NCI-H187 (cell line): ENCODE results near the gene TACR1.

Source experiments
- DNase-seq, 2 experiments: peaks; one replicate each; lab custom pipeline; 2025; lab: John Stamatoyannopoulos, UW

The TACR1 gene

DNA sequence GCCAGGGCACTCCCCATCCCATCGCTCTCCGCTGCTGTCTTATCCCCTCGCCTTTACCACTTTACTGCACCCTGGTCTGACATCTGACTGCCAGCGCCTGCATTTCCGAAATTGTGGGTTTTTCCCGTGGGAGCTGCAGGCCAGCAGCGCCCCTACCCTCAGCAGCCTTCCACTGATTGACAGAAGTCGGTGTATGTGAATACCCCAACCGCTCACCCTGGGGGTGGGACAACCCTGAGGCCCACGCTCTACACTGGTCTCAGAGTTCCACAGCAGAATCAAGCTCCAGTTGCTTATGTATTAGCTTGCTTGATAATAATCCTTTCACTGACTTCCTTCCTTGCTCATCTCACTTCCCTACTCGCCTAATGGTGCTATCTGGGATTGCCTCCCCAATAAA lies 178.8 kb downstream of the TACR1 start:
- no peak for DNase-seq

DNA sequence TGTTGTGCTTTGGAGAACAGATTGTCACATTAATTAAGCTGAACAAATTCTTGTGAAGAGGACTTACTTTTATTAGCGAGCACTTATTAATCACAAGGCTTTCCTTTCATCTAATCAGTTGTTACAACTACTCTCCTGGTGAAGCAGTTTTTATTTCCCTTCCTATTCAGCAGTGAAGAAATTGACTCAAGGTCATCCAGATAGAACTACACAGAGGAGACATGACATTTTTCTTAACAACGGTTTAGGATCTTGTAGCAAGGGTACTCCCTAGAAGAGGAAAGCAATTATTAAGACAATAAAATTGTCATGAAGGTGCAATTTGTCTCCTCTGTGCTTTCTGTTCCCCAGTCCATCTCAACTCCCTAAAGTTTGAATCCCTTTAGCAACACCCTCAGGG lies 179.5 kb downstream of the TACR1 start:
- DNase-seq, result no peak

DNA sequence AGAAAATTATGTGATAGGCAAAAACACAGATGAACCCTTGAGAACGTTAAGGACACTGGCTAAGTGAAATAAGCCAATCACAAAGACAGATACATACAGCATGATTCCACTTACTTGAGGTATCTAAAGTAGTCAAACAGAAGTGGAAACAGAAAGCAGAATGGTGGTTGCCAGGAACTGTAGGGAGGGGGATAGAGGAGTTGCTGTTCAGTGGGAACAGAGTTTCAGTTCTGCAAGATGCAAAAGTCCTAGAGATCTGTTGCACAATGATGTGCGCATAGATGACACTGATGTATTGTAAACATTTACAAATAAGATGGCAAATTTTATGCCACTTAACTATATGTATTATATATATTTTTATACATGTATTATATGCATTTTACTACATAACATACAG lies 181.2 kb downstream of the TACR1 start:
- DNase-seq, result no peak

DNA sequence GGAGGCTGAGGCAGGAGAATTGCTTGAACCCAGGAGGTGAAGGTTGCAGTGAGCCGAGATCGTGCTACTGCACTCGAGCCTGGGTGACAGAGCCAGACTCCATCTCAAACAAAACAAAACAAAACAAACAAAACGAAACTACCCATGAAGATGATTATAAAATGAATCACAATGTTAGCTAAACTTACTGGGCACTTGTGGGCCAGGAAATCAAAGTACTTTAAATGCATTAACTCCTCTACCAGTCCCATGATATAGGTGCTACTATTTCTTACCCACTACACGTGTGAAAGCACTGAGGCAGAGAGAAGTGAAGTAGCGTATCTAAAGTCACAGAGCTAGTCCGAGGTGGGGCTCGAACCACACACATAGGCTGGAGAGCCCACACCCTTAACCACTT lies 187.2 kb downstream of the TACR1 start:
- no peak for DNase-seq

DNA sequence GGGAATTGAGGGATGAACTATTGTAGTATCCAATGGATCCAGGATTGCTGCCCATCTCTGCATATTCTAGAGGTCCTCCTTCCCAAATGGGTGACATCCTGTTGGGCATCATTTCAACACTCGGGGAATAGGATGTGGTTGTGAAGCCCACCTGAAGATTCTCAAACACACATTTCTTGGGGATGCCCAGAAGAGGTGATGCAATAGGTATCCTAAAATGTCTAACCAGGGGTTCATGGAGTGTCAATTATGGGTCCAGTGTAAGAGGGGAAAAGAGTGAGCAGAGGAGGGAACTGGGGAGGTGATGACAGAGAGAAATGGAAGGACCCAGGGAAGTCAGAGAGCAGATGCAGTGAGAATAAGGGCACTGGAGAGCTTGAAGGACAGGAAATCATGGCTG lies 188.7 kb downstream of the TACR1 start:
- DNase-seq, result no peak

DNA sequence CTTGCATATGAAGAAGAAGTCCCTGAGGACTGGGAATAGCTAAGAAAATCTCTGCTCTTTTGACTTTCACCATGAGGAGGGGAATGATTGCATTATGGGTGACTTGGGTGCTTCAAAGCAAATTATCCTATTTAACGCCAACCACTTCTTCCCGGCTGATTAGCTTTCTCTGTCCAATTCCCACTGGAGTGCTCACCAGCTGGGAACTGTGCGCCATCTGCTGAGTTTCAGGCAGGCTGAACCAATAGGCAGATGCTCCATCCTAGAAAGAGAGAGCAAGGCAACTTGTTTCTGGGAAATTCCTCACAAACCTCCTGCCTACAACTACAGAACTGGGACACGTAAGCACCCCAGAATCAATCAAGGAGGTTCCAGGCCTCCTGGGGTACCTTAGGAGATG lies 191.5 kb downstream of the TACR1 start:
- peak; percentile 20 to 77 for DNase-seq

DNA sequence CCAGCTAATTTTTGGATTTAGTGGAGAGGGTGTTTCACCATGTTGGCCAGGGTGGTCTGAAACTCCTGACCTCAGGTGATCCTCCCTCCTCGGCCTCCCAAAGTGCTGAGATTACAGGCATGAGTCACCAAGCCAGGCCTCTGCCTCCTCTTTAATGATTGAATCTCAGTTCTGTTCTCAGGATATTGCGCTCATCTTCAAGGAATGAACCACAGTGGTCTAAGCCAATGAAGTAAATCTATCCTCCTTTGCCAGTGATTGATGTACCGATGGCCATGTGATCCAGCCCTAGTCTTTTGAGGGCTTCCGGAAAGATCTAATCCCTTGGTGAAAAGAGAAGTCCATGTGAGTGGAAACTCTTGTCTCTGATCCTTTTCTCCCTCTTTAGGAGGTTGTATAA lies 192.3 kb downstream of the TACR1 start:
- DNase-seq, result no peak

DNA sequence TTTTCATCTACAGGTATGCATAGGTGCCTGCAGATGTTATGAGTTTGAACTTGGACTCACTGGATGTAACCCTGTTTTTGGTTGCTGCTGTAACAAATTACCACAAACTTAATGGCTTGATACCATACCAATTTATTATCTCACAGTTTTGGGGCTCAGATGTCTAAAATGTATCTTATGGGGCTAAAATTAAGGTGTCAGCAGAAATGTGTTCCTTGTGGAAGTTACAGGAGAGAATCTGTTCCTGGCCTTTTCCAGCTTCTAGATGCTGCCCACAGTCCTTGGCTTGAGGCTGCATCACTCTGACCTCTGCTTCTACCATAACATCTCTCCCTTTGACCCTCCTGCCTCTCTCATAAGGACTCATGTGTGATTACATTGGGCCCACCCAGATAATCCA lies 193.3 kb downstream of the TACR1 start:
- no peak for DNase-seq

DNA sequence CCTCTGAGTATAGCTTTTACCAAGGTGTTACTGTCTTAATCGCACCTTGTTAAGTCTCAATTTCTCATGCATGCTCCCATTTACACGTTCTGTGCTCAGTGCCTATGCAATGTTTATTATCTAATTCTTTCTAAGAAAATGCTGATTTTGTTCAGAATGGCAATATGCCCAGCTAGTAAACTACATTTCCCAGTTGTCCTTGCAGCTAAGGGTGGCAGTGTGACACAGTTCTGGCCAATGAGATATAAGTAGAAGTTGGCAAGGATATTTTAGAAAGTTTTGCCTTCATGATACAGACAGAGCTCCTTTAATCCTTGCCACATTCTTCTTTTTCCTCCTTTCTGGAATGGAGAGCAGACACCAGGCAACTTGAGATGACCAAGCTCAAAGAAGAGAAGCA lies 195.5 kb downstream of the TACR1 start:
- DNase-seq, result no peak

DNA sequence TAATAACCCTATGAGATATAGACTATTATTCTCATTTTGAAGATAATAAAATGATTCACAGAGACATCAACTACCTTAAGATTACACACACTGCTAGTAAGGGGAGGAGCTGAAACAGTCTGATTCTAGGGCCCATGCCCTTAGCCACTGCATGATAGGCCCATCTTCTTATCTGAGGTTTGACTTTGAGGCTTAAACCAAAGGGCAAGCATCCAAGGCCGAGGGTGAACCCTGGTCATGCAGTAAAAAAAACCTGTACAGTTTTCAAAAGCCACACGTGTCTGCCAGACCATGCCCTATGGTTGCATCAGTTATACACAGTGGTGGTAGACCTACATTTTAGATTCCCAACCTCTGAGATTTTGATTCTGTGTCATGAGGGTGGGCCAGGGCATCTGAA lies 196.0 kb downstream of the TACR1 start:
- DNase-seq, result no peak

DNA sequence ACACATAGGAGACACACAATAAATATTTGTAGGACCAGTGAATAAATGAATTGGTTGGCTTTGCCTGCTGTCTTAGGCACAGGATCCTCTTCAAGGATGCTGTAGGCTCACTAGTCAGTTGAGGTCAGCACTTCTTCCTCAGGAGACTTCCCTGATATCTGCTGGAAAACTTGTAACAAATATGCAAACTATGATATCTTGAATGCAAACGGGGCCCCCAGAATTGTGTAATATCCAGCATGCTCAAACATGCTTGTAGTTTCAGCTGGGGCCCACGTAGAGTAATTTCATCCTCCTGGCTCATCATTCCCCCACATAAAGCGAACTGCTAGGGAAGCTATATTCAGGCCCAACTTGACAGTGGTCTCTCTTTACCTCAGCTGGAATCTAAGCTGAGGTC lies 197.3 kb downstream of the TACR1 start:
- no peak for DNase-seq

DNA sequence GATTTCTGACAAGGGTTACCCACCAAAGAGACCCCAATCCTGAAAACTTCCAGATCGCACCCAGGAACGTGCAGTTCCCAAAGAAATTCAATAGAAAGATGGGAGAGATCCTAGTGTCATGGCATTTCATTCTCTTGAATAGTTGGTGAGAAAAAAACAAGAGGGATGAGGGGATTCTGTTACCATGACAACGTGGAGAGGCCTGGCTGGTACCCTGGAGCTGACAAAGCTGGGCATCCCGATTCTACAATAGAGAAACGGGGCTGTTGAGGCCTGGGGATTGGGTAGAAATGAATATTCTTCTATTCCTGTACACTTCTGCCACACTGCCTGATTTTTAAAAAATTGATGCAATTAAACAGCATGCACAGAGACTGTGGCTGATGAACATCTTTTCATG lies 199.9 kb downstream of the TACR1 start:
- no peak for DNase-seq
